NCI-H1092 treated with DMSO at 0.1 percent for 48 hours (cell line): Measurements from ENCODE around the gene CREB3.

Experiments
- DNase-seq: peaks from one replicate; lab custom pipeline; 2025; lab: John Stamatoyannopoulos, UW

Gene CREB3

GRCh38 chr9:35776018-35776417 lies 43.6 kb downstream of the CREB3 start:
- peak; percentile 97 for DNase-seq

- no peak for DNase-seq
These were observed 46.0 kb downstream of the CREB3 start for GRCh38 chr9:35778496-35778895.

GRCh38 chr9:35781066-35781465 lies 48.6 kb downstream of the CREB3 start:
- DNase-seq, result no peak

GRCh38 chr9:35783418-35783817 lies 51.0 kb downstream of the CREB3 start:
- no peak for DNase-seq
